PC-9 (cell line): ENCODE measurements around the gene PRDM15.

Experiments used
- CTCF ChIP-seq: fragments of 200-600 bp; sonication (generic); conservative IDR thresholded peaks from 2 replicates; pipeline ENCODE4 v1.6.1; 2017; ENCODE audit warnings: mixed run types, antibody characterized with exemption, mild to moderate bottlenecking, moderate library complexity
- EZH2 ChIP-seq: fragments of 200-600 bp; sonication (generic); IDR thresholded peaks from 2 replicates; pipeline ENCODE4 v1.8.0; 2017; ENCODE audit warnings: antibody characterized with exemption, low read depth

GRCh38 chr21:41755934-41756773, 123.0 kb downstream of the PRDM15 start:
- TF ChIP-seq CTCF, result no peak
- TF ChIP-seq EZH2, result no peak
